ENCODE data around the gene TMEM117. TPM values are rescaled to one million over a fixed set of nuclear protein-coding genes. Genes with fewer than 3 reads are reported as not detected.

TMEM117 gene
- total RNA-seq, 1 experiment from 2014 or later: 8.2 TPM

DNA sequence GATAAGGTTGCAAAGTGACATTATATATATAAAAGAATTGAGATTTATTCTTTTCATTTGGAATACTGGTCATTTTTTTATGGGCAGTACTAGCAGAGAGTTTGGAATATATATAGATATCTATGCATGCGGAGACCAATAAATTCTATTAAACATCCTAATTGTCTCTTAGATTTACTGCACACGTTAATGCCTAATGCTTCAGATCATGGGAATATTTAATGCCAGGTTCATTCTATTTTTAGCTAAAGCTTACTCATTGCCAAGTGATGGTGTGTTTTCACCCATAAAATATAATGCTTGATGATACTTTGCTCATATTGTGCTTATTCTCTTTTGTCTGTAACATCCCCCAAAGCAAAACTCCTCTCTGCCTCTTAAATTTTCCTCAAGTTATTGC, 264.4 kb downstream of the TMEM117 start:
- no peaks in the 10 kb centered on the region for H3K36me3 ChIP-seq
- H3K4me3 ChIP-seq: no peak overlapping the region
- no peak overlapping the region for H3K27ac ChIP-seq
- no peak for DNase-seq (ENCODE audit: low read depth in 1 of 2, low spot score in 2 of 2)
- H3K27me3 ChIP-seq (replicated peaks): no peaks in the 10 kb centered on the region
- H3K9me3 ChIP-seq (replicated peaks): no peaks in the 10 kb centered on the region
- H3K4me1 ChIP-seq (replicated peaks): no peaks in the 10 kb centered on the region

DNA sequence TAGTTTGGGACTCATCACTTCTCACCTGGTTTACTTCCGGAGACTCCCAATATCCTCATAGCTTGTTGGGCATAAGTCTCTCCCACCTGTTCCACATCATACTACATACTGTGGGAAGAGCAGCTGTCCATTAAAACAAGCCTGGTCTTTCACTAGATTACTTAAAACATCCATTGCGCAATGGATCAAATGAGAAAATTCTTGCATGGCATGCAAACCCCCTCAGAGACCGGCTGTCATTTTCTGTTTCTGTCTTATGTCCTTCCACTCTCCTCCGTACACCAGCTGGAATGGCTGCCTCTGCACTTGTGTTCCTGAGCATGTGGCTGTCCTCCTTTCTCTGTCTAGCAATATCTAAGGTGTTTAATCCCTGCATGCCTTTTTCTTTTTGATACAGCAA, 265.6 kb downstream of the TMEM117 start:
- Histone ChIP-seq H3K4me3 (no peak overlapping the region), H3K9me3 (replicated peaks) (no peaks in the 10 kb centered on the region), H3K4me1 (replicated peaks) (no peaks in the 10 kb centered on the region), H3K36me3 (no peaks in the 10 kb centered on the region), H3K27ac (no peak overlapping the region), H3K27me3 (replicated peaks) (no peaks in the 10 kb centered on the region)
- no peak for DNase-seq (ENCODE audit: low read depth in 1 of 2, low spot score in 2 of 2)

DNA sequence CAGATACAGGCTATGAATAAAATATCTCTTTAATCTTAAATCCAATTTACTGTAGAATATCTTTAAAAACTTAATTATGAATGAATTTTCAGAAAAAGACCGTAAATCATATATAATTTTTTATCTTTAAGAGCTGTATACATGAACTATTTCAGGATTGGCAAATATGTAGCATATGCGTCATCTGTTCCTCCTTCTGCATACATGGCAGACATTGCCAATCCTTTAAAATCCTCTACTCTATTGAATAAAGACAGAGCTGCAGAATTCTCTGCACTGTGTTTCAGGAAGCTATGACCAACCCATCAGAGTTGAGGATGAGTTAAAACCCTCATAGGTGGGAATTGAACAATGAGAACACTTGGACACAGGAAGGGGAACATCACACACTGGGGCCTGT, 279.0 kb downstream of the TMEM117 start:
- no peaks in the 10 kb centered on the region for H3K36me3 ChIP-seq
- no peak for DNase-seq (ENCODE audit: low read depth in 1 of 2, low spot score in 2 of 2)
- H3K4me3 ChIP-seq: no peak overlapping the region
- no peaks in the 10 kb centered on the region for H3K4me1 ChIP-seq (replicated peaks)
- no peaks in the 10 kb centered on the region for H3K27me3 ChIP-seq (replicated peaks)
- H3K9me3 ChIP-seq (replicated peaks): 0 out of 2 replicates have a peak, but pooled peaks cover 3% of the 10 kb centered on the region
- H3K27ac ChIP-seq: no peak overlapping the region

DNA sequence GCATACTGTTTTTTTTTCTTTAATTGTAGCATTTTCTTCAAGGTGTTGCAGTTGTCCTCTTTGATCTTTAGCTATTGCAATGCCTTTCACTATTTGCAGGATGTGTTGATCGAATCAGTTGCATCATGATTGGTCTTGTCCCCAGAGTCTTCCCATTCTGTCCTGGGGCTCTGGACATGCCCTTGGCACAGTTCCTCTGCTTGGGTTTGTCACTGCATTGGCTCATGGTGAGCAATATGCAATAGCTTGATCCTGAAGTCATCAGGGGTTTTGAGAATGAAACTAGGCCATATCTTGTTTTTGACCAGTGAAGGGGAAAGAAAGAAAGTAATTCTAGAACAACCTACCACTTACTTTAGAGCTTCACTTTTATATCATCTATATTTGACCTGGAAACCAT, 281.5 kb downstream of the TMEM117 start:
- peaks cover 3% of the 10 kb centered on the region; the same call in 1 of the 2 replicates for H3K9me3 ChIP-seq (replicated peaks)
- no peaks in the 10 kb centered on the region for H3K27me3 ChIP-seq (replicated peaks)
- no peak overlapping the region for H3K27ac ChIP-seq
- no peaks in the 10 kb centered on the region for H3K4me1 ChIP-seq (replicated peaks)
- no peaks in the 10 kb centered on the region for H3K36me3 ChIP-seq
- no peak overlapping the region for H3K4me3 ChIP-seq
- no peak for DNase-seq (ENCODE audit: low read depth in 1 of 2, low spot score in 2 of 2)

DNA sequence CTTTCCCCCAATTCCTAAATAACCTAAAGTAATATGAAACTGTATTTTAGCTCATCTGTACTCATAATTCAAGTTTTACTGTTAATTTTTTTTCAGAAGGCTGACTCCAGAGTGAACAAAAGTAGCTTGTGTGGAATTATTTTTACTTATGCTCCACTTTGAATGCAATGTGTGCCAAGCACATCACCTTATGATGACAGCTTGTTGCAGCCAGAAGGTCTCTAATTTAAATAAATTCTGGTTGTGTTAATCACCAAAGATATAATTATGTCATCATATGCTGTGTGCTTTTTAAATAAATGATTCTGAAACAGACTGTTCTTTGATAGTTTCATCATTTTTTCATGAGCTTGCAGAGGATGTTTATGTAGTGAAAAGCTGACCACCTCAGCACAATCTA, 283.1 kb downstream of the TMEM117 start:
- no peak overlapping the region for H3K27ac ChIP-seq
- no peaks in the 10 kb centered on the region for H3K36me3 ChIP-seq
- no peaks in the 10 kb centered on the region for H3K27me3 ChIP-seq (replicated peaks)
- no peaks in the 10 kb centered on the region for H3K4me1 ChIP-seq (replicated peaks)
- no peak for DNase-seq (ENCODE audit: low read depth in 1 of 2, low spot score in 2 of 2)
- H3K9me3 ChIP-seq (replicated peaks): peaks cover 3% of the 10 kb centered on the region; the same call in 1 of the 2 replicates
- no peak overlapping the region for H3K4me3 ChIP-seq

DNA sequence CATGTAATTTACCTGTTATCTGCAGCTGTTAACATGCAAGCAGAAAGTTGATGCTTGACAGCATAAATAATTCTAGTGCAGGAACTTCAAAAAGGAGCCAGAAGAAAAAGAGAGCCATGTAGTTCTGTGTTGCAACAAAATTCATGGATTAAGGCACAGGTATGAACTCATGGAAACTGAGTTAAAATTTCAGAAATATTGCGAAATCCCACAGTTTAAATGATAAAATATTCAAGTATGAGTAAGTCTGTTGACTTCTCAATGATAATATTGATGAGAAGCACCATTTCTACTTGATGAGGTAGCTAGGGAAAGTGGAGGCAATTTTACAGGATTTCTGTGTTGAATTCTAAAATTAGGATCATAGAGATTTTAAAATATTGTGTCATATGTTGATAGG, 290.9 kb downstream of the TMEM117 start:
- Histone ChIP-seq H3K36me3 (no peaks in the 10 kb centered on the region), H3K9me3 (replicated peaks) (no peaks in the 10 kb centered on the region), H3K4me1 (replicated peaks) (no peaks in the 10 kb centered on the region), H3K27me3 (replicated peaks) (no peaks in the 10 kb centered on the region), H3K4me3 (no peak overlapping the region), H3K27ac (no peak overlapping the region)
- DNase-seq (ENCODE audit: low read depth in 1 of 2, low spot score in 2 of 2): no peak

DNA sequence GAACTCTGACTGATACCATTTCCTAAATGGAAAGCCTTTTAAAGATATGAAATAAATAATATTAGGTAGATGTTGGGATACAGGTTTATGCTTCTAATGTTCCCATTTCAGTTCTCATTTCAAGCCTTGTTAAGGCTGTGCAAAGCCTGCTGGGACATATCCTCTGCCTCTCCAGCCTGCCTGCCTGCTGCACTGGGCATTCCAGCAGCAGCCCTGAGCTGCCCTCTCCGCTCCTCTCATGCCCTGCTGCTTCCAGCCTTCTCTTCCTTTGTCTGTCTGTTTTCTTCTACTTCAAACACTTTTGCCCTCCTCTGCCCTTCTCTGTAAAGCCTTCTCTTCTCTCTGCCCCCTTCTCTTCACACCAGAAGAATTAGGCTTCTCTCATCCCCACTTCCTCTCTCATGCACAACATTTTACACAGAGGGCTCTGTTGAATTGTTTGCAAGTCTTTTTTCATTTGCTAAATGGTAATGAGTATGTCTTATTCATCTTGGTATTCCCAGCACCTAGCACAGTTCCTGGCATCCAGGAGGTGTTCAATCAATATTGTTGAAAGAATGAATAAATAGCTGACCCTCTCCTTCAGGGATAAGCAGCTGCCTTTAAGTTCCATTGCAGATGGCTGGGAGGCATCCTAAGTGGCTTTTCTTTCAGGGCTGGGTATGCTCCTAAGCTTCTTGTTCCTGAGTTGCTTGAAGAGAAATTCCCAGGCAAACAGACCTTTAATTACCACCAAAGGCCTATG, 292.3 kb downstream of the TMEM117 start:
- Histone ChIP-seq H3K9me3 (replicated peaks) (no peaks in the 10 kb centered on the region), H3K36me3 (no peaks in the 10 kb centered on the region), H3K4me3 (no peak overlapping the region), H3K27ac (no peak overlapping the region), H3K4me1 (replicated peaks) (no peaks in the 10 kb centered on the region), H3K27me3 (replicated peaks) (no peaks in the 10 kb centered on the region)
- DNase-seq (ENCODE audit: low read depth in 1 of 2, low spot score in 2 of 2): no peak

DNA sequence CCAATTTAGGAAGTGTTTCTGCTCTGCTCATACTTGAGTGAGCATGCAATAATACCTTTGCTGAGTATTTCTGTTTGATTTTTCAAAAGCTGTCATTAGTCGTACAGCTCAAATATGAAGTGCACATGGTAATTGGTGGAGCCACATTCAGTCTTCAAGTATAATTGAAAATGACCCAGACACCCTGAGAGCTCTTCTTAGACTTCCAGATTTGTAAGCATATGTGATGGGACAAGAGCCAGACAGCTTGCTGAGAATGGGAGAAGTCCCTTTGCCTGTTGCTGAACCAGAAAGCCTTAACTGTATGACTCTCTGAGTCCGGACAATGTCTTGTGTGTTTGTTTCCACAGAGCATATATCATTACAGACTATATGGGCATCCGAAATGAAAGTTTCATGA, 307.3 kb downstream of the TMEM117 start:
- Histone ChIP-seq H3K36me3 (no peaks in the 10 kb centered on the region), H3K27me3 (replicated peaks) (no peaks in the 10 kb centered on the region), H3K4me1 (replicated peaks) (no peaks in the 10 kb centered on the region), H3K4me3 (no peak overlapping the region), H3K27ac (no peak overlapping the region), H3K9me3 (replicated peaks) (no peaks in the 10 kb centered on the region)
- DNase-seq (ENCODE audit: low read depth in 1 of 2, low spot score in 2 of 2): no peak

DNA sequence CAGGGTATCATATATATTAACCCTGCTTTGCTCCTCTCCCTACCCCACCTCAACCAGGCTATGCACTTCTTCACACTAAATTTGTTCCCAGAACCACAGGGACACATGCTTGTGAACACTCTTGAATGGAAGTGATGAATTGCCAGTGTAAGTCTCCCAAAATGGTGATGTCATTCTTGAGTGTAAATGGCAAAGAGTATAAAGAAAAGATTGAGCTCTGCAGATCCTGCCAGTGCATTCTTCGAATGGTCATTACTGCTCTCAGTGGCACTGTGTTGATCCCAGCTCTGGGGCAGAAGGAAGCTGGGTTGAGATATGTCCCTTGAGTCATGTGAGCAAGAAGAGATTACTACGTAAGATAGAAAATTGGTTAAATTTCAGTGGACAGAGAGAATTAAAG, 313.1 kb downstream of the TMEM117 start:
- no peak overlapping the region for H3K4me3 ChIP-seq
- no peaks in the 10 kb centered on the region for H3K9me3 ChIP-seq (replicated peaks)
- H3K27ac ChIP-seq: no peak overlapping the region
- no peaks in the 10 kb centered on the region for H3K4me1 ChIP-seq (replicated peaks)
- no peaks in the 10 kb centered on the region for H3K36me3 ChIP-seq
- H3K27me3 ChIP-seq (replicated peaks): no peaks in the 10 kb centered on the region
- DNase-seq (ENCODE audit: low read depth in 1 of 2, low spot score in 2 of 2): no peak

DNA sequence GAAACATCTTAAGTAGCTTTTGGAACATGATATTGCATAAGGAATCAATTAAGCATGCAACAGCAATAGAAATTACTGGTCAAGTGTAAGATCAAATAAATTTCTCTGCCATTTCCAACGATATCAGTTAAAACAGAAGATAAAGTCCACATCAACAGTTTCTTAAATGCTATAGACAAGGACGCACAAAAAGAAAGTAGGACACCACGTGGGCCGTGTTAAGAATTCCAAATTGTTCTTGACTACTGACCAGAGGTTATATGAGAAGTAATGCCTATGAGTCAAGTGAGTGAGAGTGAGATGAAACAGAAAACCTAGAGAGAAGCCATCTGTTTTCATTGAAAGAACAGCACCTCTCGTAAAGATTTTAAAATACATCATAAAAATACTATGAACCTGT, 318.2 kb downstream of the TMEM117 start:
- Histone ChIP-seq H3K4me3 (no peak overlapping the region), H3K4me1 (replicated peaks) (no peaks in the 10 kb centered on the region), H3K36me3 (no peaks in the 10 kb centered on the region), H3K27me3 (replicated peaks) (no peaks in the 10 kb centered on the region), H3K9me3 (replicated peaks) (no peaks in the 10 kb centered on the region), H3K27ac (no peak overlapping the region)
- no peak for DNase-seq (ENCODE audit: low read depth in 1 of 2, low spot score in 2 of 2)

DNA sequence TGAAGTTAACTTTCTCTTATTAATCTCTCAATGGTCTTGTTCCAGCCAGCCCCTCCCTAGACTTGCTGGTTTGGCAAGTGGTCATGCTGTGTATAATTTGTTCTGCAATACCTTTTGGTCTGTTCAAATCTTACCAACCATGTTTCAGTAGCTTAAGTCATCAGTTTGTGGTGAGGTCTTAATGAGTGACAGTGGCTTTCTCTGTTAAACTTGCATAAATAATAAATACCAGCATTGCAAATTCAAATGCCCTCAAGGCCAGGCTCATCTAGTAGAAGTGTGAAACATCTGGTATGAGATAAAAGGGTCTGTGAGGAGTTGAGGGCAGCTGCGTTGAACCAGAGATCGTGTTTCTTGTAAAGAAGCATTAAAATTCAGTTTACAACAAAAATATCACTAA, 319.5 kb downstream of the TMEM117 start:
- no peak for DNase-seq (ENCODE audit: low read depth in 1 of 2, low spot score in 2 of 2)
- no peaks in the 10 kb centered on the region for H3K9me3 ChIP-seq (replicated peaks)
- no peaks in the 10 kb centered on the region for H3K4me1 ChIP-seq (replicated peaks)
- H3K36me3 ChIP-seq: no peaks in the 10 kb centered on the region
- H3K27ac ChIP-seq: no peak overlapping the region
- H3K27me3 ChIP-seq (replicated peaks): no peaks in the 10 kb centered on the region
- no peak overlapping the region for H3K4me3 ChIP-seq

DNA sequence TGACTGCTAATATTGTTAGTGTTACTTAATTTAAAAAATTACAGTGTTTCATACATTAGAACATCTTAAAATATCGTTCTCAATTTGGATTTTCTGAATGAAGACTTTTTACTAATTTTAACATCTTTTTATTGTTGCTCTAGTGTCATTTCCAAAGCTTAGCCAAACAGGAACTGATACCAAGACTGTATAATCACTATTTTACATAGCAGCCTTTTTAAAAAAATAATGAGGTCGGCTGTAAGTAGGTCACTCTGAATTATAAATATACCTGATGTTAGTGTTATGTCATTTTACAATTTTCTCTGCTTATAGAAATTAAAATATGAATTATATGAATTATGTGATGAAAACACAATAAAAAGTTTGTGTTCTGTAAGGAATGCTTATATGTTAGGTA, 321.5 kb downstream of the TMEM117 start:
- Histone ChIP-seq H3K4me3 (no peak overlapping the region), H3K27me3 (replicated peaks) (no peaks in the 10 kb centered on the region), H3K4me1 (replicated peaks) (no peaks in the 10 kb centered on the region), H3K36me3 (no peaks in the 10 kb centered on the region), H3K9me3 (replicated peaks) (no peaks in the 10 kb centered on the region), H3K27ac (no peak overlapping the region)
- no peak for DNase-seq (ENCODE audit: low read depth in 1 of 2, low spot score in 2 of 2)

DNA sequence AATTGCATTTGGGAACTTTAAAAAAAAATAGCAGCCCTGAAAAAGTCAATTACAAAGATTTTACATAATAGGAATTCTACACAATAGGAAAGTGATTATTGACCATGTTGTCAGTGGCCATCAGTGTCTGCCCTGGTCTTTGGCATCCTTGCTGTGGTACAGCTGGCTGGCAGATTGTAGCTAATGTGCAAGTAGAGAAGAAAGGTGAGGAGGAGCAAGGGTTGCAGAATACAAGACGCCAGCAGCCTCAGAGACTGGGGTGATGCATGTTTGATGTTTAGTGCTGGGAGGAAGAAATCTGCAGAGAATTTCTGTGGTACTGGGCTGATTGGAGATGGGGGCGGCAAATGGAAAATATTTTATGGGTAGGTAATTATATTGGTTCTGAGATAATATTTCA, 322.9 kb downstream of the TMEM117 start:
- no peaks in the 10 kb centered on the region for H3K27me3 ChIP-seq (replicated peaks)
- no peaks in the 10 kb centered on the region for H3K36me3 ChIP-seq
- no peaks in the 10 kb centered on the region for H3K9me3 ChIP-seq (replicated peaks)
- DNase-seq (ENCODE audit: low read depth in 1 of 2, low spot score in 2 of 2): no peak
- H3K4me1 ChIP-seq (replicated peaks): no peaks in the 10 kb centered on the region
- no peak overlapping the region for H3K27ac ChIP-seq
- no peak overlapping the region for H3K4me3 ChIP-seq

DNA sequence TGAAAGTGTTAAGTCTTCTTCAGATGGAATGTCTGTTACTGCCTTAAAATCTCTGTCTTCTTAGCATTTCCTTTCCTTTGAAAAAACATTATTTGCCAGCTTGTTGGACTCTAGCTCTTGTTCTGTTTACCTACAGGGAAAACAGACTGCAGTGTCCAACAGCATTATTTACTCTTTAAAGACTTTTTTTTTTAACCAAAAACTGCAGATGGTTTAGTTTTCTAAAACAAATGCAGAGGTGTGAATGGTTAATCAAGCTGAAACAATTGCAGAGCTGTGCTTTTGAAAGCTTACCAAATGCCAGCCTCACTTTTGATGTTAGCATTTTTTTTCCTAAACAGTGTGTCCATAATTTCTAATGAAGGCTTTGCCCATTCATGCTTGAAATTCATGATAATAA, 323.3 kb downstream of the TMEM117 start:
- no peaks in the 10 kb centered on the region for H3K9me3 ChIP-seq (replicated peaks)
- no peaks in the 10 kb centered on the region for H3K4me1 ChIP-seq (replicated peaks)
- no peak overlapping the region for H3K27ac ChIP-seq
- H3K36me3 ChIP-seq: no peaks in the 10 kb centered on the region
- DNase-seq (ENCODE audit: low read depth in 1 of 2, low spot score in 2 of 2): no peak
- H3K27me3 ChIP-seq (replicated peaks): no peaks in the 10 kb centered on the region
- H3K4me3 ChIP-seq: no peak overlapping the region

DNA sequence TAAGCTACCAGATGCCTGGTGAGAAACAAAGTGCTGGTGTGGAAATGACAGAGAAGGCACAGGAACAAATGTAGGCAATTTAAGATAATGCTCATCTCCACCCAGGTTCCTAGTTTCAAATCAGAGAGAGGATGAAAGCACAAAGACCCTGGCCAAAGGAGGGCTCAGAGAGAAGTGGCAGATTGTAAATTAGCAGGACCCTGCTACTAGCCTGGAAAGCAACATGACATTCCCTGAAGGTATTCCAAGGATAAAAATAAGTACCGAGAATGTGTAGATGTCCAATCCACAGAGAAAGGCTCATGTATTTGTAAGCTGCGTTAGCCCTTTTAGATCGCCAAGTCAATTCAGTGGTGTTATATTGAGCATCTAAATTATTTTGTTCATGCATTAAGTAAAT, 324.0 kb downstream of the TMEM117 start:
- no peaks in the 10 kb centered on the region for H3K9me3 ChIP-seq (replicated peaks)
- H3K27me3 ChIP-seq (replicated peaks): no peaks in the 10 kb centered on the region
- H3K4me3 ChIP-seq: no peak overlapping the region
- H3K27ac ChIP-seq: no peak overlapping the region
- DNase-seq (ENCODE audit: low read depth in 1 of 2, low spot score in 2 of 2): no peak
- H3K4me1 ChIP-seq (replicated peaks): no peaks in the 10 kb centered on the region
- no peaks in the 10 kb centered on the region for H3K36me3 ChIP-seq

Measured in SJSA1 (cell line).